WTC11 (cell line): ENCODE results near the gene NRXN3. TPM values are rescaled to one million over a fixed set of nuclear protein-coding genes. Genes with fewer than 3 reads are reported as not detected.

Experiments used
- ATAC-seq: fragments of 200-7000 bp; cut with Tn5 transposase; 2 replicates; pipeline ENCODE4 v1.10.0; 2021; ENCODE audit warnings: mild to moderate bottlenecking, moderate library complexity
- CTCF ChIA-PET: fragments of 300-600 bp; sonication (Branson Sonifier 250); formaldehyde crosslinking; loops from one replicate; lab custom pipeline; 2021; ENCODE audit warnings: antibody characterized with exemption; lab: Charles Lee
- POLR2A ChIA-PET: fragments of 350-600 bp; sonication (Branson Sonifier 250); formaldehyde crosslinking; loops from one replicate; lab custom pipeline; 2021; ENCODE audit warnings: antibody characterized with exemption; lab: Charles Lee
- DNase-seq: peaks from one replicate; pipeline ENCODE4 v3.0.0; 2021; ENCODE audit warnings: low spot score
- H3K27ac Mint-ChIP-seq: 2 replicates; pipeline ENCODE4 v1.8.0; 2021; ENCODE audit warnings: mixed read lengths
- H3K27me3 Mint-ChIP-seq: 2 replicates; pipeline ENCODE4 v1.8.0; 2021; ENCODE audit warnings: low read depth, mild to moderate bottlenecking, moderate library complexity, mixed read lengths
- H3K36me3 Mint-ChIP-seq: 2 replicates; pipeline ENCODE4 v1.8.0; 2021; ENCODE audit warnings: mixed read lengths
- H3K4me1 Mint-ChIP-seq: 2 replicates; pipeline ENCODE4 v1.8.0; 2022; ENCODE audit warnings: mixed read lengths
- H3K4me3 Mint-ChIP-seq: 2 replicates; pipeline ENCODE4 v1.8.0; 2021; ENCODE audit warnings: mild to moderate bottlenecking, moderate library complexity, mixed read lengths
- H3K9me3 Mint-ChIP-seq: 2 replicates; pipeline ENCODE4 v1.8.0; 2021; ENCODE audit warnings: mixed read lengths
- ATF3 ChIP-seq: sonication (generic); formaldehyde crosslinking; conservative IDR thresholded peaks from 2 replicates; pipeline ENCODE4 v1.8.1; 2022; ENCODE audit warnings: mild to moderate bottlenecking, missing genetic modification reagents
- CTCF ChIP-seq: fragments of 200-600 bp; IDR thresholded peaks from 2 replicates; pipeline ENCODE4 v1.8.0; 2022; ENCODE audit warnings: antibody characterized with exemption
- ETV6 ChIP-seq: sonication (generic); formaldehyde crosslinking; IDR thresholded peaks from 2 replicates; pipeline ENCODE4 v1.8.1; 2022; ENCODE audit warnings: mild to moderate bottlenecking, missing genetic modification reagents
- GTF2I ChIP-seq: fragments of 250-450 bp; sonication (Bioruptor Pico); conservative IDR thresholded peaks from 2 replicates; pipeline ENCODE4 v1.4.0; 2021; ENCODE audit warnings: mild to moderate bottlenecking
- JUN ChIP-seq: sonication (generic); formaldehyde crosslinking; IDR thresholded peaks from 2 replicates; pipeline ENCODE4 v1.8.0; 2023; ENCODE audit warnings: mild to moderate bottlenecking, missing genetic modification reagents
- NFATC4 ChIP-seq: fragments of 250-450 bp; sonication (Bioruptor Pico); IDR thresholded peaks from 2 replicates; pipeline ENCODE4 v1.9.0; 2021; ENCODE audit warnings: mild to moderate bottlenecking
- NFE2L1 ChIP-seq: sonication (generic); formaldehyde crosslinking; IDR thresholded peaks from 2 replicates; pipeline ENCODE4 v1.8.1; 2023; ENCODE audit warnings: missing genetic modification reagents
- NFYB ChIP-seq: sonication (generic); formaldehyde crosslinking; conservative IDR thresholded peaks from 2 replicates; pipeline ENCODE4 v1.8.0; 2022; ENCODE audit warnings: low read depth, missing genetic modification reagents
- NR3C1 ChIP-seq: sonication (generic); formaldehyde crosslinking; conservative IDR thresholded peaks from 2 replicates; pipeline ENCODE4 v1.8.1; 2023; ENCODE audit warnings: low read depth, mild to moderate bottlenecking, missing genetic modification reagents
- SOX15 ChIP-seq: fragments of 250-450 bp; sonication (Bioruptor Pico); IDR thresholded peaks from 2 replicates; pipeline ENCODE4 v1.9.0; 2021; ENCODE audit warnings: mild to moderate bottlenecking
- TCF7 ChIP-seq: sonication (generic); formaldehyde crosslinking; IDR thresholded peaks from 2 replicates; pipeline ENCODE4 v1.8.0; 2022; ENCODE audit warnings: mild to moderate bottlenecking, low read depth, missing genetic modification reagents, moderate library complexity
- TEAD1 ChIP-seq: sonication (generic); formaldehyde crosslinking; IDR thresholded peaks from 2 replicates; pipeline ENCODE4 v1.8.0; 2022; ENCODE audit warnings: mild to moderate bottlenecking, missing genetic modification reagents
- USF1 ChIP-seq: sonication (generic); formaldehyde crosslinking; IDR thresholded peaks from 2 replicates; pipeline ENCODE4 v1.8.0; 2022; ENCODE audit warnings: mild to moderate bottlenecking, missing genetic modification reagents
- ZBTB21 ChIP-seq: sonication (generic); formaldehyde crosslinking; IDR thresholded peaks from 2 replicates; pipeline ENCODE4 v1.8.1; 2023; ENCODE audit warnings: mild to moderate bottlenecking, missing genetic modification reagents, borderline replicate concordance
- ZMAT4 ChIP-seq: fragments of 250-450 bp; sonication (Bioruptor Pico); IDR thresholded peaks from 2 replicates; pipeline ENCODE4 v1.9.0; 2021; ENCODE audit warnings: mild to moderate bottlenecking
- ZNF219 ChIP-seq: sonication (generic); formaldehyde crosslinking; IDR thresholded peaks from 2 replicates; pipeline ENCODE4 v1.8.0; 2023; ENCODE audit warnings: missing genetic modification reagents, mild to moderate bottlenecking, borderline replicate concordance
- ZNF416 ChIP-seq: fragments of 250-450 bp; sonication (Bioruptor Pico); IDR thresholded peaks from 2 replicates; pipeline ENCODE4 v1.9.0; 2021; ENCODE audit warnings: mild to moderate bottlenecking, inconsistent platforms
- ZNF532 ChIP-seq: fragments of 250-450 bp; sonication (Bioruptor Pico); IDR thresholded peaks from 2 replicates; pipeline ENCODE4 v1.9.0; 2021; ENCODE audit warnings: mild to moderate bottlenecking, borderline replicate concordance
- ZNF671 ChIP-seq: fragments of 250-450 bp; sonication (Bioruptor Pico); IDR thresholded peaks from 2 replicates; pipeline ENCODE4 v1.8.0; 2021; ENCODE audit warnings: mild to moderate bottlenecking
- total RNA-seq: library from RNA; stranded (reverse); gene quantifications from 3 replicates; pipeline ENCODE4 v1.2.3, GENCODE V29; 2021

Gene NRXN3
- total RNA-seq, 1 experiment from 2014 or later = 3.0 TPM

- POLR2A ChIA-PET = no interaction called here
- H3K9me3 Mint-ChIP-seq = no peaks in the 10 kb centered on the region
- H3K36me3 Mint-ChIP-seq = no peaks in the 10 kb centered on the region
Observed at GRCh38 chr14:78959674-78960264, 789.6 kb downstream of the NRXN3 start.

GRCh38 chr14:78967111-78967809 is 797.1 kb downstream of the NRXN3 start:
- DNase-seq = no peak
- CTCF ChIA-PET = no interaction called here
- POLR2A ChIA-PET = no interaction called here

More at GRCh38 chr14:78959674-78960264, 789.6 kb downstream of the NRXN3 start:
- peak; percentile 73 for DNase-seq
- peak; percentile 65 for TF ChIP-seq CTCF
- no peak for TF ChIP-seq USF1 (CRISPR knock-in tag)
- no peak for TF ChIP-seq GTF2I (CRISPR knock-in tag)
- H3K27ac Mint-ChIP-seq = no peak overlapping the region
- peak; percentile 90 for ATAC-seq
- CTCF ChIA-PET = interaction anchor here (0.6 to 2.1 kb wide), 4 partner anchors 10 to 1096 kb away, joined by 3 to 9 read pairs (median 4); no protein-coding TSS in a partner anchor
- no peaks in the 10 kb centered on the region; the same call in 1 of the 2 replicates for H3K27me3 Mint-ChIP-seq
- no peak overlapping the region for H3K4me3 Mint-ChIP-seq
- 0 out of 2 replicates have a peak, but pooled peaks cover 4% of the 10 kb centered on the region for H3K4me1 Mint-ChIP-seq

GRCh38 chr14:78968265-78968664 is 798.1 kb downstream of the NRXN3 start:
- ChIA-PET CTCF (interaction anchor here (0.6 kb wide), 1 partner anchor 1303 kb away, joined by 3 read pairs; no protein-coding TSS in a partner anchor), POLR2A (no interaction called here)
- no peak for DNase-seq
- Mint-ChIP-seq H3K36me3 (no peaks in the 10 kb centered on the region), H3K4me3 (no peak overlapping the region), H3K27ac (no peak overlapping the region), H3K4me1 (peaks cover 7% of the 10 kb centered on the region; the same call in 1 of the 2 replicates), H3K9me3 (no peaks in the 10 kb centered on the region), H3K27me3 (no peaks in the 10 kb centered on the region)
- TF ChIP-seq ZNF219 (CRISPR knock-in tag) (no peak), NR3C1 (CRISPR knock-in tag) (no peak), SOX15 (CRISPR knock-in tag) (no peak), NFATC4 (CRISPR knock-in tag) (no peak), NFE2L1 (CRISPR knock-in tag) (no peak), ZNF416 (CRISPR knock-in tag) (no peak), NFYB (no peak), JUN (no peak), ATF3 (CRISPR knock-in tag) (no peak), ZNF532 (no peak), ZNF671 (CRISPR knock-in tag) (no peak), TCF7 (CRISPR knock-in tag) (no peak)
- no peak for ATAC-seq

More at GRCh38 chr14:78967111-78967809, 797.1 kb downstream of the NRXN3 start:
- peaks cover 7% of the 10 kb centered on the region; the same call in 1 of the 2 replicates for H3K4me1 Mint-ChIP-seq
- no peaks in the 10 kb centered on the region; the same call in 1 of the 2 replicates for H3K27me3 Mint-ChIP-seq
- no peak for TF ChIP-seq GTF2I (CRISPR knock-in tag)
- TF ChIP-seq ZBTB21 (CRISPR knock-in tag) = no peak
- TF ChIP-seq ETV6 (CRISPR knock-in tag) = no peak
- no peak for TF ChIP-seq USF1 (CRISPR knock-in tag)
- no peak for TF ChIP-seq TEAD1 (CRISPR knock-in tag)
- TF ChIP-seq ZMAT4 (CRISPR knock-in tag) = no peak
- no peak for ATAC-seq
- no peak overlapping the region for H3K4me3 Mint-ChIP-seq
- H3K27ac Mint-ChIP-seq = no peak overlapping the region
- no peaks in the 10 kb centered on the region for H3K36me3 Mint-ChIP-seq
- H3K9me3 Mint-ChIP-seq = no peaks in the 10 kb centered on the region
